Measurements from ENCODE around the gene USH2A. TPM values are rescaled to one million over a fixed set of nuclear protein-coding genes. Genes with fewer than 3 reads are reported as not detected.

The USH2A gene
- total RNA-seq, 1 donor from 2014 or later = not detected

GRCh38 chr1:215987092-215987875, 436.0 kb downstream of the USH2A start:
- TF ChIP-seq CTCF (IDR thresholded peaks at IDR 0.05) = no peak
- intact Hi-C loops (cut with DNase I) = no loop called here
- Histone ChIP-seq H3K27me3 (no peaks in the 10 kb centered on the region), H3K9me3 (no peaks in the 10 kb centered on the region), H3K4me3 (no peak overlapping the region), H3K4me1 (no peaks in the 10 kb centered on the region), H3K36me3 (no peaks in the 10 kb centered on the region), H3K27ac (no peak overlapping the region)
- ATAC-seq (no peak), DNase-seq (no peak)

GRCh38 chr1:215986401-215986800, 436.8 kb downstream of the USH2A start:
- no peaks in the 10 kb centered on the region for H3K36me3 ChIP-seq
- no peaks in the 10 kb centered on the region for H3K9me3 ChIP-seq
- TF ChIP-seq CTCF (IDR thresholded peaks at IDR 0.05) = no peak
- no peaks in the 10 kb centered on the region for H3K4me1 ChIP-seq
- no peak for DNase-seq
- no peak overlapping the region for H3K4me3 ChIP-seq
- no peak overlapping the region for H3K27ac ChIP-seq
- intact Hi-C loops (cut with DNase I) = no loop called here
- H3K27me3 ChIP-seq = no peaks in the 10 kb centered on the region
- ATAC-seq = no peak

- H3K27me3 ChIP-seq = no peaks in the 10 kb centered on the region
- no peaks in the 10 kb centered on the region for H3K4me1 ChIP-seq
- H3K36me3 ChIP-seq = no peaks in the 10 kb centered on the region
- H3K9me3 ChIP-seq = no peaks in the 10 kb centered on the region
- DNase-seq (no peak), ATAC-seq (no peak)
- intact Hi-C loops (cut with DNase I) = no loop called here
- no peak overlapping the region for H3K4me3 ChIP-seq
- H3K27ac ChIP-seq = no peak overlapping the region
- no peak for TF ChIP-seq CTCF (IDR thresholded peaks at IDR 0.05)
These were observed 439.6 kb downstream of the USH2A start for GRCh38 chr1:215983680-215984079.

GRCh38 chr1:215971793-215972441, 451.3 kb downstream of the USH2A start:
- no peaks in the 10 kb centered on the region for H3K36me3 ChIP-seq
- intact Hi-C loops (cut with DNase I) = no loop called here
- no peaks in the 10 kb centered on the region for H3K4me1 ChIP-seq
- H3K4me3 ChIP-seq = no peak overlapping the region
- H3K9me3 ChIP-seq = no peaks in the 10 kb centered on the region
- H3K27me3 ChIP-seq = no peaks in the 10 kb centered on the region
- ATAC-seq (no peak), DNase-seq (no peak)
- H3K27ac ChIP-seq = no peak overlapping the region
- TF ChIP-seq CTCF (IDR thresholded peaks at IDR 0.05) = no peak

- no peak for TF ChIP-seq CTCF (IDR thresholded peaks at IDR 0.05)
- no peak for ATAC-seq
- no peaks in the 10 kb centered on the region for H3K9me3 ChIP-seq
- intact Hi-C loops (cut with DNase I) = no loop called here
- H3K4me1 ChIP-seq = no peaks in the 10 kb centered on the region
- no peak for DNase-seq
- no peaks in the 10 kb centered on the region for H3K36me3 ChIP-seq
- H3K27ac ChIP-seq = no peak overlapping the region
- H3K4me3 ChIP-seq = no peak overlapping the region
- no peaks in the 10 kb centered on the region for H3K27me3 ChIP-seq
These were observed 452.8 kb downstream of the USH2A start for GRCh38 chr1:215970406-215970805.
